Right lung (tissue), 10 donors: Measurements from ENCODE around the gene CRYZL1. TPM values are rescaled to one million over a fixed set of nuclear protein-coding genes. Genes with fewer than 3 reads are reported as not detected.
A peak's percentile ranks its signal among the peaks of the same experiment; 100 is the strongest.
"Not testable (repeated sequence)": the region's sequence is repeated elsewhere in the genome, so short reads cannot be mapped to it uniquely, and the experiment has no call there.

Experiments used
- DNase-seq, 2 donors: peaks; one replicate each; pipeline ENCODE4 v3.0.0-alpha.2; 2013
- long read RNA-seq, 8 donors: transcript quantifications; one replicate each; lab custom pipeline, GENCODE V29; 2026
- polyA plus RNA-seq, 5 donors: library from polyadenylated mRNA; unstranded; fragments of 120-200 nt; gene quantifications; one replicate each; pipeline versions ENCODE4 v1.2.1 to v1.2.3, GENCODE V29; 2013; ENCODE audit warnings: inconsistent platforms in 1 of 5, low replicate concordance in 1 of 5; ENCODE audit not compliant: insufficient read length in 5 of 5, insufficient read depth in 1 of 5

CRYZL1 gene
- polyA plus RNA-seq, result 10 to 100 TPM; 48.9 to 79.3 (median 76.7) TPM
- long read RNA-seq, donor 1, transcript CRYZL1-219 (2 exons, 1,018 nt), result major isoform, 7 of 19 reads
- long read RNA-seq, donor 1, partial matches to known transcripts, result 5 of 19 reads
- long read RNA-seq, donor 1, other reads (novel, unspliced or antisense), result 0 of 19 reads
- long read RNA-seq, donor 2, transcript CRYZL1-219 (2 exons, 1,018 nt), result minor isoform, 6 of 15 reads
- long read RNA-seq, donor 2, transcript CRYZL1-203 (13 exons, 1,482 nt), result major isoform, 9 of 15 reads
- long read RNA-seq, donor 2, partial matches to known transcripts, result 0 of 15 reads
- long read RNA-seq, donor 2, other reads (novel, unspliced or antisense), result 0 of 15 reads
- long read RNA-seq, donor 3, transcript CRYZL1-203 (13 exons, 1,482 nt), result major isoform, 5 of 9 reads
- long read RNA-seq, donor 3, partial matches to known transcripts, result 0 of 9 reads
- long read RNA-seq, donor 3, other reads (novel, unspliced or antisense), result 0 of 9 reads
- long read RNA-seq, donor 4, transcript CRYZL1-203 (13 exons, 1,482 nt), result major isoform, 7 of 12 reads
- long read RNA-seq, donor 4, partial matches to known transcripts, result 0 of 12 reads
- long read RNA-seq, donor 4, other reads (novel, unspliced or antisense), result 0 of 12 reads
- long read RNA-seq, donor 5, transcript CRYZL1-203 (13 exons, 1,482 nt), result major isoform, 12 of 27 reads
- long read RNA-seq, donor 5, transcript CRYZL1-219 (2 exons, 1,018 nt), result minor isoform, 7 of 27 reads
- long read RNA-seq, donor 5, partial matches to known transcripts, result 5 of 27 reads
- long read RNA-seq, donor 5, other reads (novel, unspliced or antisense), result 0 of 27 reads
- long read RNA-seq, donor 6, transcript CRYZL1-203 (13 exons, 1,482 nt), result minor isoform, 7 of 29 reads
- long read RNA-seq, donor 6, transcript CRYZL1-219 (2 exons, 1,018 nt), result major isoform, 10 of 29 reads
- long read RNA-seq, donor 6, partial matches to known transcripts, result 6 of 29 reads
- long read RNA-seq, donor 6, other reads (novel, unspliced or antisense), result 0 of 29 reads
- long read RNA-seq, donor 7, transcript CRYZL1-219 (2 exons, 1,018 nt), result minor isoform, 6 of 15 reads
- long read RNA-seq, donor 7, transcript CRYZL1-203 (13 exons, 1,482 nt), result major isoform, 8 of 15 reads
- long read RNA-seq, donor 7, partial matches to known transcripts, result 0 of 15 reads
- long read RNA-seq, donor 7, other reads (novel, unspliced or antisense), result 0 of 15 reads
- long read RNA-seq, donor 8, transcript CRYZL1-219 (2 exons, 1,018 nt), result major isoform, 5 of 8 reads
- long read RNA-seq, donor 8, partial matches to known transcripts, result 0 of 8 reads
- long read RNA-seq, donor 8, other reads (novel, unspliced or antisense), result 0 of 8 reads

- peak; percentile 99 for DNase-seq
These were observed at the start of gene CRYZL1 for GRCh38 chr21:33641352-33642026. TSS of gene CRYZL1 (minus strand) at chr21:33641741. CDS start at chr21:33631551, 10,190 bp downstream.

- no peak for DNase-seq
These were observed 49.3 kb upstream of the CRYZL1 start for GRCh38 chr21:33690874-33691273.

GRCh38 chr21:33688353-33688752 is 46.8 kb upstream of the CRYZL1 start:
- no peak for DNase-seq

- no peak for DNase-seq
These were observed 46.1 kb upstream of the CRYZL1 start for GRCh38 chr21:33687634-33688033.

GRCh38 chr21:33686386-33686785 is 44.8 kb upstream of the CRYZL1 start:
- DNase-seq, result no peak

- DNase-seq, result no peak
These were observed 44.2 kb upstream of the CRYZL1 start for GRCh38 chr21:33685613-33686197.

GRCh38 chr21:33684923-33685560 is 43.5 kb upstream of the CRYZL1 start:
- no peak for DNase-seq

GRCh38 chr21:33684068-33684467 is 42.5 kb upstream of the CRYZL1 start:
- no peak for DNase-seq

GRCh38 chr21:33682992-33683627 is 41.6 kb upstream of the CRYZL1 start:
- DNase-seq, result no peak

GRCh38 chr21:33680870-33681269 is 39.3 kb upstream of the CRYZL1 start:
- no peak for DNase-seq

GRCh38 chr21:33677450-33677849 is 35.9 kb upstream of the CRYZL1 start:
- no peak for DNase-seq

GRCh38 chr21:33676666-33677065 is 35.1 kb upstream of the CRYZL1 start:
- not testable (repeated sequence) for DNase-seq

- DNase-seq, result no peak
These were observed 32.7 kb upstream of the CRYZL1 start for GRCh38 chr21:33674226-33674625.

- DNase-seq, result no peak
These were observed 31.9 kb upstream of the CRYZL1 start for GRCh38 chr21:33673473-33673872.

GRCh38 chr21:33670076-33670978 is 28.8 kb upstream of the CRYZL1 start:
- DNase-seq, result no peak

- DNase-seq, result no peak
These were observed 27.1 kb upstream of the CRYZL1 start for GRCh38 chr21:33668620-33669019.

- no peak for DNase-seq
These were observed 26.6 kb upstream of the CRYZL1 start for GRCh38 chr21:33668180-33668579.

- no peak for DNase-seq
These were observed 26.1 kb upstream of the CRYZL1 start for GRCh38 chr21:33667636-33668035.
